ENCODE measurements around the gene CARMIL1. TPM values are rescaled to one million over a fixed set of nuclear protein-coding genes. Genes with fewer than 3 reads are reported as not detected.

CARMIL1 gene
- total RNA-seq, 1 donor from 2014 or later: 11.8 TPM

GRCh38 chr6:25314509-25315175, 35.5 kb downstream of the CARMIL1 start:
- no peak for TF ChIP-seq CTCF (conservative IDR thresholded peaks at IDR 0.05)
- no peak overlapping the region for H3K27ac Mint-ChIP-seq
- H3K4me1 Mint-ChIP-seq (ENCODE audit: unreplicated experiment): peaks cover 13% of the 10 kb centered on the region
- H3K9me3 Mint-ChIP-seq: no peaks in the 10 kb centered on the region
- no peaks in the 10 kb centered on the region for H3K36me3 Mint-ChIP-seq
- no peak overlapping the region for H3K4me3 Mint-ChIP-seq
- H3K27me3 Mint-ChIP-seq: no peaks in the 10 kb centered on the region
- DNase-seq (ENCODE audit: extremely low spot score, unreplicated experiment): no peak

GRCh38 chr6:25315194-25316177, 36.3 kb downstream of the CARMIL1 start:
- no peak for TF ChIP-seq CTCF (conservative IDR thresholded peaks at IDR 0.05)
- Mint-ChIP-seq H3K27me3 (no peaks in the 10 kb centered on the region), H3K27ac (no peak overlapping the region), H3K4me3 (no peak overlapping the region), H3K4me1 (ENCODE audit: unreplicated experiment) (peaks cover 18% of the 10 kb centered on the region), H3K9me3 (no peaks in the 10 kb centered on the region), H3K36me3 (no peaks in the 10 kb centered on the region)
- no peak for DNase-seq (ENCODE audit: extremely low spot score, unreplicated experiment)

- Mint-ChIP-seq H3K36me3 (no peaks in the 10 kb centered on the region), H3K9me3 (no peaks in the 10 kb centered on the region), H3K4me1 (ENCODE audit: unreplicated experiment) (peaks cover 18% of the 10 kb centered on the region), H3K27me3 (no peaks in the 10 kb centered on the region), H3K4me3 (no peak overlapping the region), H3K27ac (no peak overlapping the region)
- no peak for DNase-seq (ENCODE audit: extremely low spot score, unreplicated experiment)
- TF ChIP-seq CTCF (conservative IDR thresholded peaks at IDR 0.05): no peak
Observed at GRCh38 chr6:25316626-25317025, 37.5 kb downstream of the CARMIL1 start.

- Mint-ChIP-seq H3K27me3 (no peaks in the 10 kb centered on the region), H3K36me3 (no peaks in the 10 kb centered on the region), H3K27ac (no peak overlapping the region), H3K4me3 (no peak overlapping the region), H3K9me3 (no peaks in the 10 kb centered on the region), H3K4me1 (ENCODE audit: unreplicated experiment) (peaks cover 14% of the 10 kb centered on the region)
- no peak for DNase-seq (ENCODE audit: extremely low spot score, unreplicated experiment)
- TF ChIP-seq CTCF (conservative IDR thresholded peaks at IDR 0.05): no peak
Observed at GRCh38 chr6:25318589-25318988, 39.4 kb downstream of the CARMIL1 start.

GRCh38 chr6:25320459-25320858, 41.3 kb downstream of the CARMIL1 start:
- Mint-ChIP-seq H3K4me1 (ENCODE audit: unreplicated experiment) (peaks cover 25% of the 10 kb centered on the region), H3K27ac (no peak overlapping the region), H3K9me3 (no peaks in the 10 kb centered on the region), H3K27me3 (no peaks in the 10 kb centered on the region), H3K36me3 (no peaks in the 10 kb centered on the region), H3K4me3 (no peak overlapping the region)
- no peak for DNase-seq (ENCODE audit: extremely low spot score, unreplicated experiment)
- TF ChIP-seq CTCF (conservative IDR thresholded peaks at IDR 0.05): no peak

All from type B pancreatic cell (in vitro differentiated cells).